Activated CD4-positive, alpha-beta T cell treated with anti-CD3 and anti-CD28 coated beads, Interleukin-2, amount 50 U/mL, for 4 hours (primary cell): ENCODE measurements around the gene DENND1A.
A peak's percentile ranks its signal among the peaks of the same experiment; 100 is the strongest.

Experiments
- DNase-seq, 2 experiments: peaks; one replicate each; pipeline ENCODE4 v3.0.0-alpha.2; 2020

DENND1A gene

GRCh38 chr9:123375469-123376132, 554.3 kb downstream of the DENND1A start:
- DNase-seq, result no peak

- no peak for DNase-seq
These were observed 556.0 kb downstream of the DENND1A start for GRCh38 chr9:123373946-123374345.

- no peak for DNase-seq
These were observed 556.4 kb downstream of the DENND1A start for GRCh38 chr9:123373447-123373923.

- DNase-seq, result no peak
These were observed 557.0 kb downstream of the DENND1A start for GRCh38 chr9:123372766-123373446.

GRCh38 chr9:123371805-123372590, 557.9 kb downstream of the DENND1A start:
- DNase-seq, result no peak

- no peak for DNase-seq
These were observed 558.7 kb downstream of the DENND1A start for GRCh38 chr9:123371228-123371584.

GRCh38 chr9:123370526-123371227, 559.2 kb downstream of the DENND1A start:
- DNase-seq, result no peak

GRCh38 chr9:123370108-123370507, 559.8 kb downstream of the DENND1A start:
- DNase-seq, result no peak

- DNase-seq, result no peak
These were observed 560.6 kb downstream of the DENND1A start for GRCh38 chr9:123369296-123369695.

GRCh38 chr9:123368536-123369153, 561.3 kb downstream of the DENND1A start:
- no peak for DNase-seq

GRCh38 chr9:123368023-123368422, 561.9 kb downstream of the DENND1A start:
- no peak for DNase-seq

GRCh38 chr9:123365881-123366528, 563.9 kb downstream of the DENND1A start:
- no peak for DNase-seq

GRCh38 chr9:123365287-123365880, 564.5 kb downstream of the DENND1A start:
- DNase-seq, result no peak

GRCh38 chr9:123364241-123364824, 565.6 kb downstream of the DENND1A start:
- DNase-seq, result no peak

- DNase-seq, result no peak
These were observed 567.1 kb downstream of the DENND1A start for GRCh38 chr9:123362856-123363255.

GRCh38 chr9:123361731-123362510, 568.0 kb downstream of the DENND1A start:
- DNase-seq, result no peak

- DNase-seq, result no peak
These were observed 568.7 kb downstream of the DENND1A start for GRCh38 chr9:123361086-123361730.

- DNase-seq, result peak in 1 of 2 experiments; percentile 10
These were observed 569.5 kb downstream of the DENND1A start for GRCh38 chr9:123360161-123361085.

- no peak for DNase-seq
These were observed 570.4 kb downstream of the DENND1A start for GRCh38 chr9:123359546-123359945.
